ENCODE measurements around the gene HOXB3.

Gene HOXB3

GRCh38 chr17:48575066-48575582, 14.9 kb downstream of the HOXB3 start (continued):
- TF ChIP-seq ZNF654 (tag by site-specific recombination; IDR thresholded peaks at IDR 0.05; ENCODE audit: low read depth) (no peak), ZNF366 (tag by site-specific recombination; conservative IDR thresholded peaks at IDR 0.05) (peak; percentile 84), ZNF707 (tag by site-specific recombination; IDR thresholded peaks at IDR 0.05) (no peak), ZNF692 (tag by site-specific recombination; IDR thresholded peaks at IDR 0.05) (no peak), ZNF529 (tag by site-specific recombination; IDR thresholded peaks at IDR 0.05; ENCODE audit: insufficient replicate concordance) (no peak), BCL11B (tag by site-specific recombination; IDR thresholded peaks at IDR 0.05; ENCODE audit: low read depth) (peak; percentile 67; the same call in 1 of the 2 replicates), ZNF701 (tag by site-specific recombination; IDR thresholded peaks at IDR 0.05) (no peak), ZIC2 (tag by site-specific recombination; IDR thresholded peaks at IDR 0.05) (peak; percentile 68), ZNF16 (tag by site-specific recombination; IDR thresholded peaks at IDR 0.05; ENCODE audit: low read depth) (no peak), ZNF426 (tag by site-specific recombination; IDR thresholded peaks at IDR 0.05) (no peak), HOXA7 (CRISPR knock-in tag; IDR thresholded peaks at IDR 0.05; ENCODE audit: borderline replicate concordance) (no peak), PRDM10 (tag by site-specific recombination; IDR thresholded peaks at IDR 0.05) (peak; percentile 81), ZBTB10 (tag by site-specific recombination; IDR thresholded peaks at IDR 0.05) (no peak), ZNF433 (tag by site-specific recombination; IDR thresholded peaks at IDR 0.05; ENCODE audit: low read depth) (no peak), BCL11A (tag by site-specific recombination; IDR thresholded peaks at IDR 0.05; ENCODE audit: low read depth) (peak; percentile 81; the same call in 1 of the 2 replicates), SP2 (tag by site-specific recombination; IDR thresholded peaks at IDR 0.05) (no peak), ZNF24 (tag by site-specific recombination; IDR thresholded peaks at IDR 0.05) (peak; percentile 80), ZNF423 (tag by site-specific recombination; IDR thresholded peaks at IDR 0.05) (peak; percentile 21; the same call in 1 of the 2 replicates), ZNF133 (tag by site-specific recombination; IDR thresholded peaks at IDR 0.05) (no peak), ZSCAN16 (tag by site-specific recombination; IDR thresholded peaks at IDR 0.05) (no peak; the same call in 1 of the 2 replicates), ZNF747 (tag by site-specific recombination; IDR thresholded peaks at IDR 0.05) (no peak), TRIM28 (IDR thresholded peaks at IDR 0.05; ENCODE audit: borderline replicate concordance, low read length) (no peak; the same call in 1 of the 2 replicates), ZNF658 (tag by site-specific recombination; IDR thresholded peaks at IDR 0.05) (no peak)
- TF ChIP-seq, protein P1, sequence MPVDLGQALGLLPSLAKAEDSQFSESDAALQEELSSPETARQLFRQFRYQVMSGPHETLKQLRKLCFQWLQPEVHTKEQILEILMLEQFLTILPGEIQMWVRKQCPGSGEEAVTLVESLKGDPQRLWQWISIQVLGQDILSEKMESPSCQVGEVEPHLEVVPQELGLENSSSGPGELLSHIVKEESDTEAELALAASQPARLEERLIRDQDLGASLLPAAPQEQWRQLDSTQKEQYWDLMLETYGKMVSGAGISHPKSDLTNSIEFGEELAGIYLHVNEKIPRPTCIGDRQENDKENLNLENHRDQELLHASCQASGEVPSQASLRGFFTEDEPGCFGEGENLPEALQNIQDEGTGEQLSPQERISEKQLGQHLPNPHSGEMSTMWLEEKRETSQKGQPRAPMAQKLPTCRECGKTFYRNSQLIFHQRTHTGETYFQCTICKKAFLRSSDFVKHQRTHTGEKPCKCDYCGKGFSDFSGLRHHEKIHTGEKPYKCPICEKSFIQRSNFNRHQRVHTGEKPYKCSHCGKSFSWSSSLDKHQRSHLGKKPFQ (tag by site-specific recombination; IDR thresholded peaks at IDR 0.05) = peak; percentile 76; the same call in 1 of the 2 replicates
- TF ChIP-seq, protein P2, sequence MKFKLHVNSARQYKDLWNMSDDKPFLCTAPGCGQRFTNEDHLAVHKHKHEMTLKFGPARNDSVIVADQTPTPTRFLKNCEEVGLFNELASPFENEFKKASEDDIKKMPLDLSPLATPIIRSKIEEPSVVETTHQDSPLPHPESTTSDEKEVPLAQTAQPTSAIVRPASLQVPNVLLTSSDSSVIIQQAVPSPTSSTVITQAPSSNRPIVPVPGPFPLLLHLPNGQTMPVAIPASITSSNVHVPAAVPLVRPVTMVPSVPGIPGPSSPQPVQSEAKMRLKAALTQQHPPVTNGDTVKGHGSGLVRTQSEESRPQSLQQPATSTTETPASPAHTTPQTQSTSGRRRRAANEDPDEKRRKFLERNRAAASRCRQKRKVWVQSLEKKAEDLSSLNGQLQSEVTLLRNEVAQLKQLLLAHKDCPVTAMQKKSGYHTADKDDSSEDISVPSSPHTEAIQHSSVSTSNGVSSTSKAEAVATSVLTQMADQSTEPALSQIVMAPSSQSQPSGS (tag by site-specific recombination; IDR thresholded peaks at IDR 0.05; ENCODE audit: low read depth) = no peak
- TF ChIP-seq, protein P3, sequence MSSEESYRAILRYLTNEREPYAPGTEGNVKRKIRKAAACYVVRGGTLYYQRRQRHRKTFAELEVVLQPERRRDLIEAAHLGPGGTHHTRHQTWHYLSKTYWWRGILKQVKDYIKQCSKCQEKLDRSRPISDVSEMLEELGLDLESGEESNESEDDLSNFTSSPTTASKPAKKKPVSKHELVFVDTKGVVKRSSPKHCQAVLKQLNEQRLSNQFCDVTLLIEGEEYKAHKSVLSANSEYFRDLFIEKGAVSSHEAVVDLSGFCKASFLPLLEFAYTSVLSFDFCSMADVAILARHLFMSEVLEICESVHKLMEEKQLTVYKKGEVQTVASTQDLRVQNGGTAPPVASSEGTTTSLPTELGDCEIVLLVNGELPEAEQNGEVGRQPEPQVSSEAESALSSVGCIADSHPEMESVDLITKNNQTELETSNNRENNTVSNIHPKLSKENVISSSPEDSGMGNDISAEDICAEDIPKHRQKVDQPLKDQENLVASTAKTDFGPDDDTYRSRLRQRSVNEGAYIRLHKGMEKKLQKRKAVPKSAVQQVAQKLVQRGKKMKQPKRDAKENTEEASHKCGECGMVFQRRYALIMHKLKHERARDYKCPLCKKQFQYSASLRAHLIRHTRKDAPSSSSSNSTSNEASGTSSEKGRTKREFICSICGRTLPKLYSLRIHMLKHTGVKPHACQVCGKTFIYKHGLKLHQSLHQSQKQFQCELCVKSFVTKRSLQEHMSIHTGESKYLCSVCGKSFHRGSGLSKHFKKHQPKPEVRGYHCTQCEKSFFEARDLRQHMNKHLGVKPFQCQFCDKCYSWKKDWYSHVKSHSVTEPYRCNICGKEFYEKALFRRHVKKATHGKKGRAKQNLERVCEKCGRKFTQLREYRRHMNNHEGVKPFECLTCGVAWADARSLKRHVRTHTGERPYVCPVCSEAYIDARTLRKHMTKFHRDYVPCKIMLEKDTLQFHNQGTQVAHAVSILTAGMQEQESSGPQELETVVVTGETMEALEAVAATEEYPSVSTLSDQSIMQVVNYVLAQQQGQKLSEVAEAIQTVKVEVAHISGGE (tag by site-specific recombination; conservative IDR thresholded peaks at IDR 0.05; ENCODE audit: low read depth) = peak; percentile 39; the same call in 1 of the 2 replicates

Data from HEK293 (cell line).